ENCODE data around the gene PXDC1. TPM values are rescaled to one million over a fixed set of nuclear protein-coding genes. Genes with fewer than 3 reads are reported as not detected.
A peak's percentile ranks its signal among the peaks of the same experiment; 100 is the strongest.

Gene PXDC1
- total RNA-seq, 1 donor from 2014 or later: 231 TPM

DNA sequence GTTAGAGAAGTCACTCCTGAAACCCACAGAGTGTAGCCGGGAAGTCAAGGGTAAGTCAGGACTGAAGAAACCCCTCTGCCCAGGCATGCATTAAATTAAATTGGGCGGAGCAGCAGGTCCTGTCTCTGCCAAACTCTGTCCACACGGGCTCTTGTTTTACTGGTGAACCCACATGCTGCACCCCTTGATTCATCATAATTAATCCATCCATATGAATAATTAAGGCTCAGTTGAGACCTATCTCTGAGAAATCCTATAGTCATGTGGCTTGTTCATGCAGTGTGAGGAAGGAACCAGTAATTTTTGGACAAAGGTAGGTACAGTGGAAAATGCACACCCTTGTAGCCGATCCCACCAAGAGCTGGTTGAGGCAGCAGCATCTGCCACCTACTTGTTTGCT lies 43.0 kb downstream of the PXDC1 start:
- H3K4me1 Mint-ChIP-seq (ENCODE audit: low read depth): peaks cover 23% of the 10 kb centered on the region
- no peak for DNase-seq (ENCODE audit: low spot score)
- TF ChIP-seq, protein P1, sequence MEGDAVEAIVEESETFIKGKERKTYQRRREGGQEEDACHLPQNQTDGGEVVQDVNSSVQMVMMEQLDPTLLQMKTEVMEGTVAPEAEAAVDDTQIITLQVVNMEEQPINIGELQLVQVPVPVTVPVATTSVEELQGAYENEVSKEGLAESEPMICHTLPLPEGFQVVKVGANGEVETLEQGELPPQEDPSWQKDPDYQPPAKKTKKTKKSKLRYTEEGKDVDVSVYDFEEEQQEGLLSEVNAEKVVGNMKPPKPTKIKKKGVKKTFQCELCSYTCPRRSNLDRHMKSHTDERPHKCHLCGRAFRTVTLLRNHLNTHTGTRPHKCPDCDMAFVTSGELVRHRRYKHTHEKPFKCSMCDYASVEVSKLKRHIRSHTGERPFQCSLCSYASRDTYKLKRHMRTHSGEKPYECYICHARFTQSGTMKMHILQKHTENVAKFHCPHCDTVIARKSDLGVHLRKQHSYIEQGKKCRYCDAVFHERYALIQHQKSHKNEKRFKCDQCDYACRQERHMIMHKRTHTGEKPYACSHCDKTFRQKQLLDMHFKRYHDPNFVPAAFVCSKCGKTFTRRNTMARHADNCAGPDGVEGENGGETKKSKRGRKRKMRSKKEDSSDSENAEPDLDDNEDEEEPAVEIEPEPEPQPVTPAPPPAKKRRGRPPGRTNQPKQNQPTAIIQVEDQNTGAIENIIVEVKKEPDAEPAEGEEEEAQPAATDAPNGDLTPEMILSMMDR (IDR thresholded peaks at IDR 0.05): no peak
- peaks cover 24% of the 10 kb centered on the region for H3K36me3 Mint-ChIP-seq (ENCODE audit: low read depth)
- H3K27me3 Mint-ChIP-seq (ENCODE audit: low read depth): no peaks in the 10 kb centered on the region
- no peak overlapping the region for H3K27ac Mint-ChIP-seq (ENCODE audit: unreplicated experiment)
- H3K9me3 Mint-ChIP-seq (ENCODE audit: low read depth): peaks cover 19% of the 10 kb centered on the region
- no peak overlapping the region for H3K4me3 Mint-ChIP-seq (ENCODE audit: unreplicated experiment)

DNA sequence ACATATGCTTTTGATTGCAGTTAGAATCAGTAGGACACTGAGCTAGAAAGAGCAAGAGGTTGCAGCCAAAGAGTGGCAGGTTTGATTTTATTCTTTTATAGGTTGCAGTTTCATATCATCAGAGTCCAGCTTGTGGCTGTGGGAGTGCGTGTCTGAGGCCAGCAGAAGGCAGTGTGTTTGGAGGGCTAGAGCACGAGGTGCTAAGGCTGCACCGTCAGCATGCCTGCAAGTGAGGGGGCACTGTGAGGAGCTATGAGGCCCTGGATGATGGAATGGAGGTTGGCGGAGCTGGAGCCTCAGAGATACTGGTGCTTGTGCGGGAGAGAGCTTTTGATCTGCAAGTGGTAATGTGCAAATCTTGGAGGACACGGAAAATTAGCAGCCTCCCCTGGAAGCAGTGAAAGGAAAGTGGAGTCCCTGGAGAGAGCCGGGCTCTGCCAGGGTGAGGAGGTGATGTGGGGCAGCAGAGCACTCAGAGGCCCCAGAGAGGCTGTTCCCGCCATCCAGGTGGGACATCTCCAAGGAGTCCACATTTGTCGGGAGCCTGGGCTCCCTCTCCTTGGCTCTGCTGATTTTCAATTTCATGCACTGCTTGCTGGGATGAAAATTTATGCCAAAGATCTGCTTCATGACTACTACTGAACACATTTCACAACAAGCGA lies 43.6 kb downstream of the PXDC1 start:
- TF ChIP-seq, protein P1 (IDR thresholded peaks at IDR 0.05): no peak
- Mint-ChIP-seq H3K4me1 (ENCODE audit: low read depth) (peaks cover 16% of the 10 kb centered on the region), H3K36me3 (ENCODE audit: low read depth) (peaks cover 25% of the 10 kb centered on the region), H3K9me3 (ENCODE audit: low read depth) (peaks cover 19% of the 10 kb centered on the region), H3K27me3 (ENCODE audit: low read depth) (no peaks in the 10 kb centered on the region), H3K27ac (ENCODE audit: unreplicated experiment) (peak overlapping the region; percentile 58), H3K4me3 (ENCODE audit: unreplicated experiment) (no peak overlapping the region)
- no peak for DNase-seq (ENCODE audit: low spot score)

DNA sequence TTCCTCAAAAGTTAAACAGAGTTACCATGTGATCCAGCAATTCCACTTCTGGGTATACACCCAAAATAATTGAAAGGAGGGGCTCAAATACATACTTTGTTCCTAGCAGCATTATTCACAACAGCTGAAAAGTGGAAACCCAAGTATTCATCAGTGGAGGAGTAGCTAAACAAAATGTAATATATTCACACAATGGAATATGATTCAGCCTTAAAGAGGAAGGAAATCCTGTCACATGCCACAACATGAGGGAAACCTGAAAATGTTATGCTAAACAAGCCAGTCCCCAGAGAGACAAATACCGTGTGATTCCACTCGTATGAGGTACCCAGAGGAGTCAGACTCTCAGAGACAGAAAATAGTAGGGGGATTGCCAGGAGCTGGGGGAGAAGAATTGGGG lies 44.5 kb downstream of the PXDC1 start:
- H3K4me3 Mint-ChIP-seq (ENCODE audit: unreplicated experiment): no peak overlapping the region
- no peak overlapping the region for H3K27ac Mint-ChIP-seq (ENCODE audit: unreplicated experiment)
- H3K36me3 Mint-ChIP-seq (ENCODE audit: low read depth): peaks cover 24% of the 10 kb centered on the region
- TF ChIP-seq, protein P1 (IDR thresholded peaks at IDR 0.05): no peak
- H3K9me3 Mint-ChIP-seq (ENCODE audit: low read depth): peaks cover 19% of the 10 kb centered on the region
- peaks cover 13% of the 10 kb centered on the region for H3K4me1 Mint-ChIP-seq (ENCODE audit: low read depth)
- no peaks in the 10 kb centered on the region for H3K27me3 Mint-ChIP-seq (ENCODE audit: low read depth)
- no peak for DNase-seq (ENCODE audit: low spot score)

DNA sequence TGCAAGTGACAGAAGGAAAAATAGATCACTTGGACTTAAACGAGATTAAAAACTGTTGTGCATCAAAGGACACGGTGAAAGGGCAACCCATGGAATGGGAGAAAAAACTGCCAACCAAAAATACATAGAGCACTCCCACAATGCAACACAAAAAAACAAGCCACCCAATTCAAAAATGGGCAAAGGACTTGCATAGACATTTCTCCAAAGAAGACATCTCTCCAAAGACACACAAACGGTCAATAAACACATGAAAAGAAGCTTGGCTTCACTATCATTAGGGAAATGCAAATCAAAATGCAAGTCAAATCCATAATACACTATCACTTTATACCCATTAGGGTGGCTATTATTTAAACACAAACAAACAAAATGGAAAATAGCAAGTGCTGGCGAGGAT lies 45.0 kb downstream of the PXDC1 start:
- Mint-ChIP-seq H3K36me3 (ENCODE audit: low read depth) (peaks cover 24% of the 10 kb centered on the region), H3K27ac (ENCODE audit: unreplicated experiment) (no peak overlapping the region), H3K4me1 (ENCODE audit: low read depth) (peaks cover 9% of the 10 kb centered on the region), H3K4me3 (ENCODE audit: unreplicated experiment) (no peak overlapping the region), H3K27me3 (ENCODE audit: low read depth) (no peaks in the 10 kb centered on the region), H3K9me3 (ENCODE audit: low read depth) (peaks cover 19% of the 10 kb centered on the region)
- DNase-seq (ENCODE audit: low spot score): no peak
- TF ChIP-seq, protein P1 (IDR thresholded peaks at IDR 0.05): no peak

DNA sequence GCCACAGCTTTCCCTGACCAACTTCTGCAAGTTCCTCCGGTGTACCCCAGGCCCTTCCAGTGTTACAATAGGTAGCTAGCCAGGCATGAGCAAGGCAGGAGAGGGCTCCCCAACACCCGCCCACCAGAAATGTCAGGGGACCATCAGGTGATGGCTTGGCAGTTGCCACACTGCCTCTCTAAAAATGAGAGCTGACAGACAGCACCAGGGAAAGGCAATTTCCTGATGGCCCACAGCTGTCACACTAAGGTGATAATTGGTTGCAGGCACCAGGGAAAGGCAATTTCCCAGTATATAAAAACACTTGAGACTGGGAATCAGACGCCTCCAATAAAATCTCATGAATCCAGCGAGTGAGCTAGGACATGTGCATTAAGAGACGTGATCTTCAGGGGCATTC lies 49.9 kb downstream of the PXDC1 start:
- peaks cover 21% of the 10 kb centered on the region for H3K9me3 Mint-ChIP-seq (ENCODE audit: low read depth)
- H3K4me3 Mint-ChIP-seq (ENCODE audit: unreplicated experiment): no peak overlapping the region
- H3K27me3 Mint-ChIP-seq (ENCODE audit: low read depth): no peaks in the 10 kb centered on the region
- peaks cover 20% of the 10 kb centered on the region for H3K4me1 Mint-ChIP-seq (ENCODE audit: low read depth)
- TF ChIP-seq, protein P1 (IDR thresholded peaks at IDR 0.05): no peak
- H3K36me3 Mint-ChIP-seq (ENCODE audit: low read depth): peaks cover 14% of the 10 kb centered on the region
- DNase-seq (ENCODE audit: low spot score): no peak
- no peak overlapping the region for H3K27ac Mint-ChIP-seq (ENCODE audit: unreplicated experiment)

All from chondrocyte (in vitro differentiated cells).